ENCODE measurements around the gene FHDC1.

FHDC1 gene

GRCh38 chr4:152981278-152981677 lies 45.2 kb downstream of the FHDC1 start:
- no peak for DNase-seq (ENCODE audit: low read depth)

GRCh38 chr4:152981842-152982241 lies 45.7 kb downstream of the FHDC1 start:
- no peak for DNase-seq (ENCODE audit: low read depth)

DNA sequence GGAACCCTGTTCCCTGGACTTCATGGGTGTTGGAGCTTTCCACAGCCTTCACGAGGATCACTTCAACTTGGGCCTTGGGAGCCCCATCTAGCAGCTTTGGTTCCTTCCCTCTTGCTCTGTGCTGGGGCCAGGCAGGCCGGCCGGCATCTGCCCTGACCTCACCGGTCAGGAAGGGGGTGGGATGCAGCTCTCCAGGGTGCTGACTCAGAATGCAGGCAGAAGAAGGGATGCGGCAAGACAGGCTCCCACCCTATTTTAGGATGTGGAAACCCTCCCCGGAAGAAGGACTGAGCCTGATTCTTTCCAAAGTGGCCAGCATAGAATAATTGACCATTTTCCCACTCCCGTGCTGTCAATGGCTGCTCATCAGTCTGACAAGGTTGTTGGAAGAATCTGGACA lies 47.1 kb downstream of the FHDC1 start:
- no peak for DNase-seq (ENCODE audit: low read depth)

- DNase-seq (ENCODE audit: low read depth): no peak
These were observed 47.8 kb downstream of the FHDC1 start for GRCh38 chr4:152983774-152984411.

GRCh38 chr4:152988721-152989553 lies 52.8 kb downstream of the FHDC1 start:
- DNase-seq (ENCODE audit: low read depth): no peak

DNA sequence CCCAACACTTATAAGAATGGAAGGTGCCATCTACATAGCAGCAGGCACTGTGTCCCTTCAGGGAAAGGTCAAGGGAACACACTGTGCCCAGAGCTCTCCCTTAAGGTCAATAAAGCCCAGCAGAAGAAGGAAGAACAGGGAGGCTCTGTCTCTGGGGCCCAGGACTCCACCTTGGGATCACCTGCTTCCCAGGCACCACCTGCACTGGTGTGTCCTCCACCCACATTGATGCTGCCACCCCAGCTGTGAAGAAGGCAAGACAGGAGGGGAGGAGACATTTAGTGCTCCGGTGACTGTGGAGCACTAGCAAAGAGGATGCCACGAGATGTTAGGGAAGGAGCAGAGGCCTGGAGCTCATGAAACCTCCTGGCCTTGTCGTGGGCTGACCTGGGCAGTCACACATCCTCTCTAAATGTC lies 53.4 kb downstream of the FHDC1 start:
- DNase-seq (ENCODE audit: low read depth): no peak

DNA sequence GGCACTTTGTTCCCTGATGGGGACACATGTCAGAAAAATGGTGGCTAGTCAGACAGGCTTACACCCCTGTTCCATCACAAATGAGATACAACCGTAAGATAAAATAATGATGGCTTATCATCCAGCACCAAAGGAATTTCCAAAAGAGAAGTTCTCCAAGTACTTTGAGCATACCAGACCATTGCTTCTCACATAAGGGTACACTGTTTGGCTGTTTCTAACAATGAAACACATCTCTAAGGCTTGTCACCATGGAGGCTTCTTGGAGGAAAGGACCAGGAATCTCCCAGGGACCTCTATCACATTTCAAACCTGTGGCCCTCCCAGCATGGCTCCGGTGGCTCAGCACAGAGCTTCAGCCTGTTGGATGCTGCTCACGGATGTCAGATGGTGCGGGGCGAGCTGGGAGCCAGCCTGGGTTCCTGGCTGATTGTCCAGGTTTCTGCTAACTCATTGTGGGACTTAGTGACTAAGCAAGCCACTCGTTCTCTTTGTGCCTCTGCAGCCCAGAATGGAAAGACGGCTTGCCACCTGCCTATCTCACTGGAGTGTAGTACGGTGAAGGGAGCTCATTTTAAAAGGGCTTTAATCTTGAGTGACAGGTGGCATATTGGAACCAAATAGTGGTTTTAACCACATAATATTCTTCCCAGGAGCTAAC lies 54.5 kb downstream of the FHDC1 start:
- no peak for DNase-seq (ENCODE audit: low read depth)

- DNase-seq (ENCODE audit: low read depth): no peak
These were observed 55.3 kb downstream of the FHDC1 start for GRCh38 chr4:152991398-152991797.

DNA sequence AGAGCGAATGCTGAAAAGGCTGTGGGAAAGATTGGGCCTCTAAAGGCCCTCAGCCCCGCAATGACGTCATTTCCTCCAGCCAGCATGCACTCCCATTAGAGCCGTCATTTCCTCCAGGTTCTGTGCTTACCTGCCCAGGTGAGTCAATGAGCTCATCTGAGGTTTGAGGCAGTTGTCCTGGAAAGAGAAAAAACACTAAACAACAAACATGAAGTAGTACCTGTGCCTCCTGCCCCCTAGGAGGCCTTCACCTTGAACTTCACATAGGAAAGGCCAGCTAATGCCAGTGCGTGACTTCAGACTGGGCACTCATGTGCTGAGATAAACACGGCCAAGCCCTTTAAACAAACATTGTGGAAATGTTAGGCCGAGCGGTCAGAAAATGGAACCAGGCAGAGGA lies 55.9 kb downstream of the FHDC1 start:
- DNase-seq (ENCODE audit: low read depth): no peak

DNA sequence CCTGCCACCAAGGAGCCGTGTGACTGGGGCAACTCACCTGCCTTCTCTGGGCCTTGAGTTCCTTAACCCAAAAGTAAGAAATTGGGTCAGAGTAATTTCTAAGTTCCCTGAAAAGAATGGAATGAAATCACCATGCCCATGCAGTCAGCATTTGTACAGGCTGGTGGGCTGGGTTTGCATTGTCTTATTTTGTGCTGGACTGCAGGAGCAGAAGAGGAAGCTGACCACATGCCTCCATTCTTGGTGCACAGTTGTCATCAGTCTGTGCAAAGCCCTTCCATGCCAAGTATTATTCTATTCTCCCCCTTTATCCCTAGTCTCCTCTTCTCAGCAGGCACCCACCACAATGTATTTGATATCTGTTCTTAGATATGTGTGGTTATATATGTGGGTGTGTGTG lies 56.3 kb downstream of the FHDC1 start:
- DNase-seq (ENCODE audit: low read depth): no peak

DNA sequence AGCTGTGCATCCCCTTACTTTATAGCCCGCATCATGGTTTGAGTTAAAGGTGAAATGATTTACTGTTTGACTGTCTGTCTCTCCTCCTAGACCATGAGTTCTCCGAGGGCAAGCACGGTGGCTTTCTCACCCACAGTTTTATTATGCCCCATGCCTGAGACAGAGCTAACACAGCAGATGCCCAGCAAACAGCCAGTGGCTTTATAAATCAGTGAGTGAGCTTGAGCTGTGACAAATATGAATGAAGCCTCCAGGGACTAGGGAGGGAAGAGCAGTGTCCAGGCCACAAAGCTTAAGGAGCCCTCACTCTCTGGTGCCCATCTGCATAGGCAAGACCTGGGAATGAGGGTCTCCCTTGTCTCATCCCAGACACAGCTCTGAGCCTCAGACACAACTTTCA lies 57.9 kb downstream of the FHDC1 start:
- no peak for DNase-seq (ENCODE audit: low read depth)

DNA sequence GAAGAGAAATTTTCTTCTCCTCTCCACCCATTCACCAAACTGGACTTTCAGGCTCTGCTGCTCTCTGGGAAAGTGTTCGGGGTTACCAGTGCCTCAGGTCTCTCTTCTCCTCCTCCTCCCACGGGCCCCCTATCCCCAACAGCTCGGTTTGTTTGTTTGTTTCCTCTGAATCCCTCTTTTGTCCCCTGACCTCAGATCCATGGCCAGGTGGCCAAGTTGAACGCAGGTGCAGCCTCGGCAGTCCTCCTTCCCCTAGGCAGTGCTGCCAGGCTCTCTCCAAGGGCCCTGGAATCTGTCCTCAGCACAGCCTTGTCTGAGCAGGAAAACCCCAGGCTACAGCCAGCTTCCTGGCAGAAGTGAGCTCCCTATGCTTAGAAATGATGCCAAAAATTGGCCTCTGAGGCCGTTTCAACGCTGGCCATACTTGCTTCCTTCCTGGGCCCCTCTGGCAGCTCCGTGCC lies 60.0 kb downstream of the FHDC1 start:
- no peak for DNase-seq (ENCODE audit: low read depth)

GRCh38 chr4:152996672-152997071 lies 60.5 kb downstream of the FHDC1 start:
- DNase-seq (ENCODE audit: low read depth): no peak

- DNase-seq (ENCODE audit: low read depth): no peak
These were observed 61.2 kb downstream of the FHDC1 start for GRCh38 chr4:152997288-152997687.

DNA sequence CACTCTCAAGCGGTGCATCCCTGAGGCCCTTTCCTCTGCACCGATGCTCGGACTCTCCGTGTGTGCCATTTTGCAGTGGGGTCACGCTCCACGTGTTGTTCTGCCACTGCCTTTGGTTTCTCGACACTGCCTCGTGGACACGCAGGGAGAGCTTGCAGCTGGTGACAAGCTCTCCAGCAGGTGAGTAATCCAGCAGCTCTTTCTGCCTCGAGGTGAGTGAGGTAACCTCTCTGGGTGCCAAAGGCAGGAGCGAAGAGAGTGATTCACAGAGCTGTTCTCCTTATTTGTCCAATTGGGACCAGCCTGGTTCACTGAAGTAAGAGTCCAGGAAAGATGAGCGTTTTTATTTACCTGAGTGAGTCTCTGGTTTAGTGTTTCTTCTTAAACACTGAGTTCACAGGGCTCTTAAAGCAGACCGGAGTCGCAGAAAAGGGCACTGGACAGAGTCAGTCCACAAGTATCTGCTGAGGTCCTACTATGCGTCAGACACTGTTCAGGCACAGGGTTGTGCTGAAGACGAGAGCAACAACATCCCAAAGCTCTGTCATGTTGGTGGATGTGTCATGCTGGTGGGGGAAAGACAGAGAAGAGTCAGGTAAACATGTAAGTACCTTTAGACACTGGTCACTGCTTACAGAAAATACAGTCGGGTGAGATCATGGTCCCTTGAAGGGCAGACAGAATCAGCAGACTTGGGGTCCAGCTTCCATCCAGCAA lies 61.8 kb downstream of the FHDC1 start:
- no peak for DNase-seq (ENCODE audit: low read depth)

- DNase-seq (ENCODE audit: low read depth): no peak
These were observed 62.7 kb downstream of the FHDC1 start for GRCh38 chr4:152998861-152999260.

GRCh38 chr4:152999346-153000075 lies 63.4 kb downstream of the FHDC1 start:
- DNase-seq (ENCODE audit: low read depth): no peak

GRCh38 chr4:153000076-153000420 lies 63.9 kb downstream of the FHDC1 start:
- no peak for DNase-seq (ENCODE audit: low read depth)

DNA sequence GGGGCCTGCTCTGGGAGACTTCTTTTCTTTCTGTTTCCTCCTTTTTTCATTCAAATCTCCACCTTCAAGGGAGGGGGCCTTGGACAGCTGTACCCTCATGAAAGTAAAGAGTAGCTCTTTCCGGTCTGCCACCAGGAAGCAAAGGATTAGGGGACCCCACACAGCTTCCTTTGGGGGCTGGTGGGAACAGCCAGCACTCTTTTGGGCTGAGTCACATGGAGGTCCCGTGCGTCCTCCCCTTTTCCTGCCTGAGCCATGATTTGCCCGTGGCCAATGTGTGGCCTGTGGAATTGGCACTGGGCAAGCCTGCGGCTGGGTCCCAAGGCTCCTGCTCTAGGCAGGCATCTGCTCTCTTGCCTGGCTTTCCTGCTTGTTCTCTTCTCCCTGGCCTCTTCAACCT lies 65.5 kb downstream of the FHDC1 start:
- no peak for DNase-seq (ENCODE audit: low read depth)

DNA sequence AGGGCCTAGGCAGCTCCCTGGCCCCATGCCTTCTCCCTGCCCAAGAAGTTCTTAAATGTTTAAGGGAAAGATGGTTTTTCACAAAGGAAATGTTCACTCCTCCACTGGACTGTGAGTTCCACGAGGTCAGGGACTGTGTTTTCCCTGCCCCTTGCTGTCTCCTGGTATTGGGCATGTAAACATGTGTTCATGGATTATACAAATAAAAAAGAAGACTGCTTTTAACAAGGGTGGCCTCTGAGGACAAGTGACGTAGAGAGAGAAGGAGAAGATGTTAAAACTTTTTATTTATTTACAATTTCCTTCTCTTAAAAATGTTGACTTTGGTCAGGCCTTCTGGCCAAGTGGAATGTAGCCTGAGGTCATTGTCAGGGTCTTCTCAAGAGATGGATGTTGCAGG lies 66.0 kb downstream of the FHDC1 start:
- no peak for DNase-seq (ENCODE audit: low read depth)

GRCh38 chr4:153004081-153004850 lies 68.1 kb downstream of the FHDC1 start:
- DNase-seq (ENCODE audit: low read depth): no peak
